ENCODE results near the gene SGCD.

DNA sequence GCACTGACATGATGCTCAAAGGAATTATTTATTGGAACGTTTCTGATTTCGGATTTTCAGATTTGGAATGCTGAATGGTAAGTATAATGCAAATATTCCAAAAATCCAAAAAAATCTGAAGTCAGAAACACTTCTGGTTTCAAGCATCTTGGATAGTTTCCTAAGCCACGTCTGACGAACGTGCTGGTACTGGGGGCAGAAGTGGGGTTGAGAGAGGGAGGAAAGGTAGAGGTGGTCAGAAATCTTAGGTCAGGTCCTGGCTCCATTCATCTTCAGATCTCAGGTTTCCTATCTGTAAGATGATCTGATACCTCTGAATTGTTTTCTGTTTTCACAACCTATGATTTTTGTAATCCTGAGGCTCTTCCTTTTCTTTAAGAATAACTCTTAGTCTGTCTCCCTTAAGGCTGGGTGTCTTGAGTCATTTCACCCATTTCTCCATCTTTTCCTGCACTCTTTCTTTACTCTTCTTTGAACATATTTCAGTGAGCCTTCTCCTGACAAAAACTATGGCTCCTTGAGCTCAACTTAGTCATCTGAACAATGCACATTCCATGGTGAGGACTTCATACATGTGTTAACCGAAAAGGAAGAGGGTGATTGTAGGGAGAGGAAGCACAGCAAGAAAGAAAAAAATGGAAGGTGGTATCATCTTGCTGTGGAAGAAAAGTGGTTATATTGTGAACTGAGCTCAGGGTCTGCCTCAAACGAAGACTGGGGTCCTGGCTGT, 3.3 kb downstream of the SGCD start:
- TF ChIP-seq POLR2AphosphoS5 (IDR thresholded peaks at IDR 0.05; ENCODE audit: borderline replicate concordance, low read depth, low read length) (no peak), EZH2 (IDR thresholded peaks at IDR 0.05) (no peak)
